Inferior parietal cortex (tissue), 1 donor: ENCODE results near the gene RNPEP.
"Not testable (repeated sequence)": the region's sequence is repeated elsewhere in the genome, so short reads cannot be mapped to it uniquely, and the experiment has no call there.

ENCODE experiments used
- DNase-seq: peaks from one replicate; pipeline ENCODE4 v3.0.0-alpha.2; 2016; ENCODE audit errors: extremely low spot score

Gene RNPEP

GRCh38 chr1:202010180-202011015 lies 27.9 kb downstream of the RNPEP start, which contains the start of gene ELF3:
TSS of gene ELF3 (plus strand) at chr1:202010587. CDS start at chr1:202011137, 550 bp downstream.
- DNase-seq: no peak

DNA sequence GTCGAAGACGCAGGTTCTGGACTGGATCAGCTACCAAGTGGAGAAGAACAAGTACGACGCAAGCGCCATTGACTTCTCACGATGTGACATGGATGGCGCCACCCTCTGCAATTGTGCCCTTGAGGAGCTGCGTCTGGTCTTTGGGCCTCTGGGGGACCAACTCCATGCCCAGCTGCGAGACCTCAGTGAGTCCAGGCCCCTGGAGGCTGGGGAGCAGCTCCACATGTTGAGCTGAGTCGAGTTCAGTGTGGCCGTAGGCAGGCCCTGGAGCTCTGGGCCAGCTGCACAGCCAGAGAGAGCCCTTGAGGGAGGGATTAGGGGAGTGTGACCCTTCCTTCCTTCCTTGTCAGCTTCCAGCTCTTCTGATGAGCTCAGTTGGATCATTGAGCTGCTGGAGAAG lies 29.5 kb downstream of the RNPEP start:
- no peak for DNase-seq

GRCh38 chr1:202012544-202013478 lies 30.4 kb downstream of the RNPEP start:
- no peak for DNase-seq

GRCh38 chr1:202013603-202014002 lies 31.2 kb downstream of the RNPEP start:
- no peak for DNase-seq

DNA sequence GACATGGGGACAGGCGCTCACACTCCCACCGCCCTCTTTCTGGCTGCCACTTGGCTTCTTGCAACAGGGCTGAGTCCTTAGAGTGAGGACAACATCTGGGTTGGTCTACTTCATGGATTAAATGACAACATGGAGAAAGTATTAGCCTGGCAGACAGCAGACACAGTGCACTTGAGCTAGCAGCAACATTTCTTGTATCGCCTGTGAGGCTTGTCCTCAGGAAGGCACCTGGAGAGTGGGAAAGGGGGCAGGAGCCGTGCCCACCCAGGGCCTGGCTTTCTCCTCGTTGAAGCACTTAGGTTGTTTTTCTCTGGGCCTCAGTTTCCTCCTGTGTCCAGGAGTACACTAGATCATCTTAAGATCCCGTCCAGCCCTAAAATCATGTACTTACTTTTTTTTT lies 31.6 kb downstream of the RNPEP start:
- no peak for DNase-seq

- DNase-seq: no peak
Measured at GRCh38 chr1:202014915-202015661, 32.6 kb downstream of the RNPEP start.

- no peak for DNase-seq
Measured at GRCh38 chr1:202015662-202015937, 33.2 kb downstream of the RNPEP start.

- DNase-seq: no peak
Measured at GRCh38 chr1:202016022-202016810, 33.8 kb downstream of the RNPEP start.

- DNase-seq: no peak
Measured at GRCh38 chr1:202016811-202017748, 34.6 kb downstream of the RNPEP start.

GRCh38 chr1:202017749-202018467 lies 35.5 kb downstream of the RNPEP start:
- DNase-seq: no peak

- DNase-seq: no peak
Measured at GRCh38 chr1:202018468-202019234, 36.2 kb downstream of the RNPEP start.

DNA sequence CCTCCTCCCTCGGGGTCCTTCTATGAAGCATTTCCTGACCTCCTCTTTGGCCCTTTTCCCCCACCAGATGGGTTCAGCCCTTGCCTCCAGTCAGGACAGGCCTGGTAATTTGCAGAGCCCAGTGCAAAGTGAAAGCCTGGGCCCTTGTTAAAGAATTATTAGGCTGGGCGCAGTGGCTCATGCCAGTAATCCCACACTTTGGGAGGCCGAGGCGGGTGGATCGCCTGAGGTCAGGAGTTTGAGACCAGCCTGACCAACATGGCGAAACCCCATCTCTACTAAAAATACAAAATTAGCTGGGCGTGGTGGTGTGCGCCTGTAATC lies 36.7 kb downstream of the RNPEP start:
- not testable (repeated sequence) for DNase-seq

DNA sequence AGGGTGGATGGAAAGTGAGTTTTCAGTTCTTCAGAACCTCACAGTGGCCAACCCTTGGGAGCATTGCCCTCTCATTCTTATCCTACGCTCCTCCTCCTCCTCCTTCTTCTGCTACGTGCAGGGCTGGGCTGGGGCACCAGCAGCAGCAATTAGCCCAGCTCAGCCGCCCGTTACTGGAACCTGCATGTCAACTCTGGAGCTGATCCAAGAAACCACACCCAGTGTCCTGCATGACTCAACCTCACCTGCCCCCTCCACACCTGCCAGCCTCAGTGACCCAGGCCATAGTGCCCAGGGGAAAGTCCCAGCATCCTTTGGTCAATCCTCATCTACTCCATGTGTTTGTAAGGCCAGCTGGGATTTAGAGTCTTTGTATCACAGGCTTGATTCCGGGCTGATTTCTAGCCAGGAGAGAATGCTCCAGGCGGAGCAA lies 40.6 kb downstream of the RNPEP start:
- DNase-seq: no peak

DNA sequence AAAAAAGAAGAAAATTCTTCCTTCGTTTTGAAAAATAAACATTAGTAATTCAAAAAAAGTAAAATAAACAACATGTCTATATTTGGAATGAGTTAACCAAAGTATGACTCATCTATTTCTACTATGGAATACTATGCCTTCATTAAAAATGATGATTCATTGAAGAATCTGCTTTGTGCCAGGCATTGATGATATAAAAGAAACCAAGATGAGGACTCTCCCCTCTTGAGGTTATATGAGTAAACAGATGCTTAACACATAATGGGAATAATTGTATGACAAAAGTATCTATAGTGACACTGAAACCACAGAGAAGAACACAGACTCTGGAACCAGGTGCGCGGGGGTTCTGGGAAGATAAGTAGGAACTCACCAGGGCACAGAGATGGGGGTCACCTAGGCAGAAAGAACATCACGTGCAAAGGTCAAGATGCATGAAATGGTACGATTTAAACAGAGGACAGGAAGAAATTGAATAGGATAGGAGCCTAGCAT lies 46.8 kb downstream of the RNPEP start:
- no peak for DNase-seq

GRCh38 chr1:202029727-202030126 lies 47.3 kb downstream of the RNPEP start:
- no peak for DNase-seq

GRCh38 chr1:202031796-202032195 lies 49.3 kb downstream of the RNPEP start:
- no peak for DNase-seq

DNA sequence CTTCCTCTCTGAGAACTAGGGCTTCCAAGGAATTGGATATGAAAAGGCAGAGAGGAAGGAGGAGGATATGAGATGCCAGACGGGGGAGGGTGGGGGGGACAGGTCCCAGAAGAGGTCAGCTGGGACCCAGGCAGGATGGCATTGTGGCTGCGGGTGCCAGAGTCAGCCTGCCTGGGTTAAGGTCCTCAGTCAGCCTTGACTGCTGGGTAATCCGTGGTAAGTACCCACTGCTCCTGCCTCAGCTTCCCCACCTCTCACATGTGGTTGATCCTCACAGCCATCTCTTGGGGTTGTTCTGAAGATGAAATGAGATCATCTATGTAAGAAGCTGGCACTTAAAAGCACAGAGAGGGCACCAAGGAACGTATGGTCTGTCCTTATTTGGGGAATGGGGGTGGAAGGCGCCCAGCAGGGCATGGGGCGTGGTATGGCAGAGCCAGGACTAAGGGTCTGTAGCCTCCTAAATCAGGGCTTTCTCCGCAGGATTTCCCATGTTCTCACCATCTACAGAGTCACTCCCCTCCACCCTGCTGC lies 51.8 kb downstream of the RNPEP start:
- DNase-seq: no peak

- no peak for DNase-seq
Measured at GRCh38 chr1:202034683-202035462, 52.4 kb downstream of the RNPEP start.
